KMS-11 (cell line): Measurements from ENCODE around the gene MT1X.

Experiments
- H2AFZ ChIP-seq: fragments of 200-600 bp; sonication (generic); 2 replicates; pipeline ENCODE4 v1.6.1; 2016; ENCODE audit warnings: antibody characterized with exemption, mixed run types, low read depth
- H3K27ac ChIP-seq: fragments of 200-600 bp; sonication (generic); 2 replicates; pipeline ENCODE4 v1.6.1; 2016; ENCODE audit warnings: mild to moderate bottlenecking, mixed run types
- H3K27me3 ChIP-seq: fragments of 200-600 bp; sonication (generic); 2 replicates; pipeline ENCODE4 v1.6.1; 2017; ENCODE audit warnings: mild to moderate bottlenecking, low read depth, mixed run types, moderate library complexity; ENCODE audit not compliant: insufficient read depth
- H3K36me3 ChIP-seq: fragments of 200-600 bp; sonication (generic); 2 replicates; pipeline ENCODE4 v1.6.1; 2017; ENCODE audit warnings: mild to moderate bottlenecking, mixed run types; ENCODE audit not compliant: insufficient read depth
- H3K4me1 ChIP-seq: fragments of 200-600 bp; sonication (generic); 2 replicates; pipeline ENCODE4 v1.6.1; 2016; ENCODE audit warnings: mild to moderate bottlenecking, low read depth, mixed run types; ENCODE audit not compliant: poor library complexity, severe bottlenecking
- H3K4me2 ChIP-seq: fragments of 200-600 bp; sonication (generic); 2 replicates; pipeline ENCODE4 v1.7.0; 2016; ENCODE audit warnings: mild to moderate bottlenecking, mixed run types
- H3K4me3 ChIP-seq: fragments of 200-600 bp; sonication (generic); IDR thresholded peaks from 2 replicates; pipeline ENCODE4 v1.6.1; 2017; ENCODE audit warnings: low read depth, low read length, mixed read lengths; ENCODE audit not compliant: insufficient read depth
- H3K79me2 ChIP-seq: fragments of 200-600 bp; sonication (generic); 2 replicates; pipeline ENCODE4 v1.6.1; 2016; ENCODE audit warnings: low read depth, mixed run types; ENCODE audit not compliant: insufficient read depth
- H3K9ac ChIP-seq: fragments of 200-600 bp; sonication (generic); 2 replicates; pipeline ENCODE4 v1.6.1; 2016; ENCODE audit warnings: mild to moderate bottlenecking, mixed run types
- H4K20me1 ChIP-seq: fragments of 200-600 bp; sonication (generic); 2 replicates; pipeline ENCODE4 v1.6.1; 2016; ENCODE audit warnings: mild to moderate bottlenecking, mixed run types; ENCODE audit not compliant: insufficient read depth
- TF ChIP-seq, protein P1 (sequence below): fragments of 200-600 bp; sonication (generic); conservative IDR thresholded peaks from 2 replicates; pipeline ENCODE4 v1.6.1; 2017; ENCODE audit warnings: low read depth, mild to moderate bottlenecking, antibody characterized with exemption, low read length, moderate library complexity, mixed read lengths

The MT1X gene

DNA sequence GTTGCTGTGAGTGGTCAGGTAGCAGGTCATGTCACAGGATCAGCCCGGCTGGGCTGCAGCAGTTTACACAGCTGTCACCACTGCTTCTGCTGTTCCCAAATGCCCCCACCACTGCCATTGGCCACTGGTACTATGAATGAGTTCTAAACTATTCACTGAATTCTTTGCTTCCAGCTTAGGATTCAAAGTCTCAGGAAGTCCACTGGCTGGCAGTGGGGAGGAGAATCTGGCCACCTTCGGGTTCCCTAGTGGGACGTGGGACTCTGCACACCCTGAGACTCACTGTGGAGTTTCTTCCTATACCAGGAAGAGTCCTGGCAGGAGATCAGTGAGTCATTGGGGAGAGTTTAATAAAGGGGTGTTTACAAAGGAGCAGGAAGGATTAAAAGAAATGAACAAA is 6.9 kb downstream of the MT1X start:
- no peaks in the 10 kb centered on the region for H4K20me1 ChIP-seq
- no peak overlapping the region for H3K4me3 ChIP-seq
- TF ChIP-seq, protein P1, sequence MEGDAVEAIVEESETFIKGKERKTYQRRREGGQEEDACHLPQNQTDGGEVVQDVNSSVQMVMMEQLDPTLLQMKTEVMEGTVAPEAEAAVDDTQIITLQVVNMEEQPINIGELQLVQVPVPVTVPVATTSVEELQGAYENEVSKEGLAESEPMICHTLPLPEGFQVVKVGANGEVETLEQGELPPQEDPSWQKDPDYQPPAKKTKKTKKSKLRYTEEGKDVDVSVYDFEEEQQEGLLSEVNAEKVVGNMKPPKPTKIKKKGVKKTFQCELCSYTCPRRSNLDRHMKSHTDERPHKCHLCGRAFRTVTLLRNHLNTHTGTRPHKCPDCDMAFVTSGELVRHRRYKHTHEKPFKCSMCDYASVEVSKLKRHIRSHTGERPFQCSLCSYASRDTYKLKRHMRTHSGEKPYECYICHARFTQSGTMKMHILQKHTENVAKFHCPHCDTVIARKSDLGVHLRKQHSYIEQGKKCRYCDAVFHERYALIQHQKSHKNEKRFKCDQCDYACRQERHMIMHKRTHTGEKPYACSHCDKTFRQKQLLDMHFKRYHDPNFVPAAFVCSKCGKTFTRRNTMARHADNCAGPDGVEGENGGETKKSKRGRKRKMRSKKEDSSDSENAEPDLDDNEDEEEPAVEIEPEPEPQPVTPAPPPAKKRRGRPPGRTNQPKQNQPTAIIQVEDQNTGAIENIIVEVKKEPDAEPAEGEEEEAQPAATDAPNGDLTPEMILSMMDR, result no peak
- no peak overlapping the region for H3K4me2 ChIP-seq
- H2AFZ ChIP-seq, result no peak overlapping the region
- no peak overlapping the region for H3K27ac ChIP-seq
- no peaks in the 10 kb centered on the region for H3K4me1 ChIP-seq
- no peaks in the 10 kb centered on the region for H3K27me3 ChIP-seq
- no peaks in the 10 kb centered on the region for H3K36me3 ChIP-seq
- no peak overlapping the region for H3K9ac ChIP-seq
- no peaks in the 10 kb centered on the region for H3K79me2 ChIP-seq

GRCh38 chr16:56690420-56691122 is 8.3 kb downstream of the MT1X start:
- Histone ChIP-seq H3K27me3 (no peaks in the 10 kb centered on the region), H3K4me2 (no peak overlapping the region), H3K4me3 (no peak overlapping the region), H2AFZ (no peak overlapping the region), H4K20me1 (no peaks in the 10 kb centered on the region), H3K9ac (no peak overlapping the region), H3K27ac (no peak overlapping the region), H3K4me1 (no peaks in the 10 kb centered on the region), H3K36me3 (no peaks in the 10 kb centered on the region), H3K79me2 (no peaks in the 10 kb centered on the region)
- TF ChIP-seq, protein P1, result no peak

GRCh38 chr16:56691885-56692284 is 9.6 kb downstream of the MT1X start:
- H3K4me2 ChIP-seq, result no peak overlapping the region
- H3K4me3 ChIP-seq, result no peak overlapping the region
- H2AFZ ChIP-seq, result no peak overlapping the region
- H3K36me3 ChIP-seq, result no peaks in the 10 kb centered on the region
- no peaks in the 10 kb centered on the region for H3K79me2 ChIP-seq
- no peak overlapping the region for H3K9ac ChIP-seq
- TF ChIP-seq, protein P1, result no peak
- no peak overlapping the region for H3K27ac ChIP-seq
- no peaks in the 10 kb centered on the region for H3K27me3 ChIP-seq
- H4K20me1 ChIP-seq, result no peaks in the 10 kb centered on the region
- H3K4me1 ChIP-seq, result no peaks in the 10 kb centered on the region

DNA sequence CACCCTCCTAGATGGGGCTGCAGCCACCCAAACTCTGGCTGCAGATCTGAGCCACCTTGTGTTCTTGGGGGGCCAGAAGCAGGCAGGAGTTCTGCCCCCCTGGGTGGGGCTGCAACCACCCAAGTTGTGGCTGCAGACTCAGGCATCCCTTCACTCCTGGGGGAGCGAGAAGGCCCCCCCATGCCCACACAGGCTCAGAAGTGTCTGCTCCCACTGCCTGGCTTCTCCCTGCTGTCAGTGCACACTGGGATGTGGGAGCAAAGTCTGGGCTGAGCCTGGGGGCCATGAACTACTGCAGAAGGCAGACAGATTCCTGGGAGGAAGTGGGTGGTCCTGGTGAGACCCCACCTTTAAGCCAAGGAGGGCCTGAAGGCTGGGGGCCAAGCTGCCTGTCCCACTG is 13.0 kb downstream of the MT1X start:
- no peaks in the 10 kb centered on the region for H3K27me3 ChIP-seq
- no peak overlapping the region for H3K4me3 ChIP-seq
- H2AFZ ChIP-seq, result no peak overlapping the region
- H3K36me3 ChIP-seq, result no peaks in the 10 kb centered on the region
- H3K27ac ChIP-seq, result no peak overlapping the region
- H3K9ac ChIP-seq, result no peak overlapping the region
- no peaks in the 10 kb centered on the region for H3K79me2 ChIP-seq
- no peaks in the 10 kb centered on the region for H3K4me1 ChIP-seq
- H3K4me2 ChIP-seq, result no peak overlapping the region
- no peaks in the 10 kb centered on the region for H4K20me1 ChIP-seq
- TF ChIP-seq, protein P1, result no peak
